Stimulated activated memory B cell treated with anti-CD40 and anti-IgM and Interleukin-4, amounts not matched to agents 10 μg/mL and 1 μg/mL and 100 μg/mL, for 72 hours (primary cell): Measurements from ENCODE around the gene IL1A.

ENCODE experiments used
- ATAC-seq: fragments of 150-1000 bp; cut with Tn5 transposase; 2 replicates; pipeline ENCODE4 v1.10.0; 2021
- H3K27ac Mint-ChIP-seq: one replicate; pipeline ENCODE4 v1.8.0; 2022; ENCODE audit warnings: mild to moderate bottlenecking, mixed read lengths
- H3K27me3 Mint-ChIP-seq: one replicate; pipeline ENCODE4 v1.8.0; 2022; ENCODE audit warnings: mixed read lengths
- H3K36me3 Mint-ChIP-seq: one replicate; pipeline ENCODE4 v1.8.0; 2022; ENCODE audit warnings: mixed read lengths
- H3K4me1 Mint-ChIP-seq: one replicate; pipeline ENCODE4 v1.8.0; 2022; ENCODE audit warnings: mixed read lengths
- H3K4me3 Mint-ChIP-seq: one replicate; pipeline ENCODE4 v1.8.0; 2022; ENCODE audit warnings: mild to moderate bottlenecking, moderate library complexity, mixed read lengths
- H3K9me3 Mint-ChIP-seq: one replicate; pipeline ENCODE4 v1.8.0; 2022; ENCODE audit warnings: mixed read lengths

IL1A gene

GRCh38 chr2:112765251-112765650 lies 19.0 kb downstream of the IL1A start:
- ATAC-seq: no peak
- H3K9me3 Mint-ChIP-seq: no peaks in the 10 kb centered on the region
- peak overlapping the region; percentile 96 for H3K4me3 Mint-ChIP-seq
- H3K36me3 Mint-ChIP-seq: no peaks in the 10 kb centered on the region
- H3K27ac Mint-ChIP-seq: peak overlapping the region; percentile 86
- H3K4me1 Mint-ChIP-seq: peaks cover 28% of the 10 kb centered on the region
- H3K27me3 Mint-ChIP-seq: no peaks in the 10 kb centered on the region

GRCh38 chr2:112764071-112765044 lies 19.9 kb downstream of the IL1A start, which contains the start of gene CKAP2L:
Gene CKAP2L, minus strand, starts transcription at chr2:112764609. Its CDS starts 11 bp downstream, at chr2:112764598.
- Mint-ChIP-seq H3K27ac (peak within 1 kb of the TSS; percentile 86), H3K4me1 (peaks cover 28% of the 10 kb centered on the region), H3K27me3 (no peaks in the 10 kb centered on the region), H3K4me3 (peak within 1 kb of the TSS; percentile 96), H3K36me3 (no peaks in the 10 kb centered on the region), H3K9me3 (no peaks in the 10 kb centered on the region)
- peak; percentile 99 for ATAC-seq

- H3K27me3 Mint-ChIP-seq: no peaks in the 10 kb centered on the region
- H3K36me3 Mint-ChIP-seq: peaks cover 5% of the 10 kb centered on the region
- H3K9me3 Mint-ChIP-seq: no peaks in the 10 kb centered on the region
- ATAC-seq: no peak
- H3K4me3 Mint-ChIP-seq: no peak overlapping the region
- no peak overlapping the region for H3K27ac Mint-ChIP-seq
- H3K4me1 Mint-ChIP-seq: peaks cover 28% of the 10 kb centered on the region
Measured at GRCh38 chr2:112762276-112762675, 22.0 kb downstream of the IL1A start.

- peaks cover 18% of the 10 kb centered on the region for H3K4me1 Mint-ChIP-seq
Measured at GRCh38 chr2:112760149-112760548, 24.1 kb downstream of the IL1A start.

GRCh38 chr2:112758711-112759110 lies 25.6 kb downstream of the IL1A start:
- Mint-ChIP-seq H3K27ac (no peak overlapping the region), H3K9me3 (no peaks in the 10 kb centered on the region), H3K4me3 (no peak overlapping the region), H3K27me3 (no peaks in the 10 kb centered on the region), H3K4me1 (peaks cover 14% of the 10 kb centered on the region), H3K36me3 (peaks cover 9% of the 10 kb centered on the region)
- no peak for ATAC-seq

More at GRCh38 chr2:112760149-112760548, 24.1 kb downstream of the IL1A start:
- H3K27me3 Mint-ChIP-seq: no peaks in the 10 kb centered on the region
- H3K9me3 Mint-ChIP-seq: no peaks in the 10 kb centered on the region
- H3K36me3 Mint-ChIP-seq: peaks cover 5% of the 10 kb centered on the region
- H3K4me3 Mint-ChIP-seq: no peak overlapping the region
- H3K27ac Mint-ChIP-seq: no peak overlapping the region
- ATAC-seq: no peak

- Mint-ChIP-seq H3K4me1 (peaks cover 10% of the 10 kb centered on the region), H3K27me3 (no peaks in the 10 kb centered on the region), H3K9me3 (no peaks in the 10 kb centered on the region), H3K36me3 (peaks cover 10% of the 10 kb centered on the region), H3K27ac (no peak overlapping the region), H3K4me3 (no peak overlapping the region)
- no peak for ATAC-seq
Measured at GRCh38 chr2:112757265-112757664, 27.0 kb downstream of the IL1A start.

- Mint-ChIP-seq H3K9me3 (no peaks in the 10 kb centered on the region), H3K36me3 (peaks cover 10% of the 10 kb centered on the region), H3K4me1 (peaks cover 10% of the 10 kb centered on the region), H3K27me3 (no peaks in the 10 kb centered on the region), H3K27ac (no peak overlapping the region), H3K4me3 (no peak overlapping the region)
- ATAC-seq: no peak
Measured at GRCh38 chr2:112756207-112756606, 28.1 kb downstream of the IL1A start.

- H3K4me3 Mint-ChIP-seq: no peak overlapping the region
- no peaks in the 10 kb centered on the region for H3K27me3 Mint-ChIP-seq
- H3K36me3 Mint-ChIP-seq: peaks cover 10% of the 10 kb centered on the region
Measured at GRCh38 chr2:112755444-112755843, 28.8 kb downstream of the IL1A start.

GRCh38 chr2:112754564-112754963 lies 29.7 kb downstream of the IL1A start:
- Mint-ChIP-seq H3K27ac (no peak overlapping the region), H3K4me1 (peaks cover 18% of the 10 kb centered on the region), H3K9me3 (no peaks in the 10 kb centered on the region), H3K36me3 (peaks cover 10% of the 10 kb centered on the region), H3K27me3 (no peaks in the 10 kb centered on the region), H3K4me3 (no peak overlapping the region)
- no peak for ATAC-seq

More at GRCh38 chr2:112755444-112755843, 28.8 kb downstream of the IL1A start:
- H3K4me1 Mint-ChIP-seq: peaks cover 10% of the 10 kb centered on the region
- H3K9me3 Mint-ChIP-seq: no peaks in the 10 kb centered on the region
- H3K27ac Mint-ChIP-seq: no peak overlapping the region
- ATAC-seq: no peak

- no peak for ATAC-seq
- no peak overlapping the region for H3K4me3 Mint-ChIP-seq
- H3K4me1 Mint-ChIP-seq: peaks cover 18% of the 10 kb centered on the region
- H3K27me3 Mint-ChIP-seq: no peaks in the 10 kb centered on the region
- peaks cover 11% of the 10 kb centered on the region for H3K36me3 Mint-ChIP-seq
- no peaks in the 10 kb centered on the region for H3K9me3 Mint-ChIP-seq
- no peak overlapping the region for H3K27ac Mint-ChIP-seq
Measured at GRCh38 chr2:112752667-112753066, 31.6 kb downstream of the IL1A start.

- H3K4me1 Mint-ChIP-seq: peaks cover 18% of the 10 kb centered on the region
- ATAC-seq: no peak
- no peak overlapping the region for H3K4me3 Mint-ChIP-seq
- no peaks in the 10 kb centered on the region for H3K9me3 Mint-ChIP-seq
- peaks cover 15% of the 10 kb centered on the region for H3K36me3 Mint-ChIP-seq
- no peak overlapping the region for H3K27ac Mint-ChIP-seq
- H3K27me3 Mint-ChIP-seq: no peaks in the 10 kb centered on the region
Measured at GRCh38 chr2:112751451-112752197, 32.7 kb downstream of the IL1A start.

- no peaks in the 10 kb centered on the region for H3K27me3 Mint-ChIP-seq
- H3K36me3 Mint-ChIP-seq: peaks cover 15% of the 10 kb centered on the region
- peaks cover 18% of the 10 kb centered on the region for H3K4me1 Mint-ChIP-seq
- ATAC-seq: no peak
- no peaks in the 10 kb centered on the region for H3K9me3 Mint-ChIP-seq
- peak overlapping the region; percentile 55 for H3K27ac Mint-ChIP-seq
- H3K4me3 Mint-ChIP-seq: no peak overlapping the region
Measured at GRCh38 chr2:112750560-112750843, 33.8 kb downstream of the IL1A start.

- Mint-ChIP-seq H3K27me3 (no peaks in the 10 kb centered on the region), H3K4me1 (peaks cover 18% of the 10 kb centered on the region), H3K27ac (peak overlapping the region; percentile 55), H3K36me3 (peaks cover 15% of the 10 kb centered on the region), H3K9me3 (no peaks in the 10 kb centered on the region), H3K4me3 (no peak overlapping the region)
- peak; percentile 83 for ATAC-seq
Measured at GRCh38 chr2:112749755-112750559, 34.3 kb downstream of the IL1A start.

- H3K4me3 Mint-ChIP-seq: no peak overlapping the region
- no peaks in the 10 kb centered on the region for H3K4me1 Mint-ChIP-seq
- H3K27ac Mint-ChIP-seq: no peak overlapping the region
- H3K36me3 Mint-ChIP-seq: peaks cover 22% of the 10 kb centered on the region
- H3K27me3 Mint-ChIP-seq: no peaks in the 10 kb centered on the region
- H3K9me3 Mint-ChIP-seq: no peaks in the 10 kb centered on the region
- ATAC-seq: no peak
Measured at GRCh38 chr2:112740527-112740926, 43.8 kb downstream of the IL1A start.
